H1 (cell line): ENCODE results near the gene LRRC4C.

Source experiments
- BCL11A ChIP-seq, 2 experiments: IDR thresholded peaks; one replicate each; pipeline ENCODE4 v1.6.1; 2011; ENCODE audit warnings: low read depth in 2 of 2, low read length in 2 of 2, mild to moderate bottlenecking in 2 of 2
- EP300 ChIP-seq, 2 experiments: IDR thresholded peaks; 1 replicate in 1 of 2; 2 replicates in 1 of 2; pipeline ENCODE4 v1.6.1; 2011 to 2012; ENCODE audit warnings: low read depth in 2 of 2, low read length in 2 of 2, mild to moderate bottlenecking in 2 of 2, borderline replicate concordance in 1 of 2, inconsistent platforms in 1 of 2, moderate library complexity in 1 of 2
- EZH2 ChIP-seq: fragments of 200-600 bp; sonication (generic); IDR thresholded peaks from 2 replicates; pipeline ENCODE4 v1.7.1; 2012; ENCODE audit warnings: low read depth, mild to moderate bottlenecking, moderate library complexity, low read length, inconsistent platforms; ENCODE audit not compliant: severe bottlenecking
- JUND ChIP-seq: IDR thresholded peaks from 2 replicates; pipeline ENCODE4 v1.6.1; 2011; ENCODE audit warnings: mild to moderate bottlenecking, improper control_type of control experiment, low read length
- KDM1A ChIP-seq: fragments of 200-600, 300-600 bp; sonication (generic); IDR thresholded peaks from 2 replicates; pipeline ENCODE4 v1.7.1; 2016; ENCODE audit warnings: mild to moderate bottlenecking, low read length, borderline replicate concordance
- POLR2A ChIP-seq, 2 experiments: IDR thresholded peaks; 1 replicate in 1 of 2; 2 replicates in 1 of 2; pipeline ENCODE4 v1.6.1; 2011; ENCODE audit warnings: low read depth in 2 of 2, low read length in 2 of 2, mild to moderate bottlenecking in 2 of 2; ENCODE audit errors: control extremely low read depth in 1 of 2
- RNF2 ChIP-seq: fragments of 200-900, 300-1000 bp; sonication (generic); IDR thresholded peaks from 2 replicates; pipeline ENCODE4 v1.7.1; 2016; ENCODE audit warnings: borderline replicate concordance, low read depth, mild to moderate bottlenecking, antibody characterized with exemption, low read length; ENCODE audit not compliant: poor library complexity, severe bottlenecking; ENCODE audit errors: missing control alignments
- SRF ChIP-seq: IDR thresholded peaks from 2 replicates; pipeline ENCODE4 v1.6.1; 2011; ENCODE audit warnings: mild to moderate bottlenecking, low read depth, low read length, moderate library complexity
- TAF1 ChIP-seq: IDR thresholded peaks from 2 replicates; pipeline ENCODE4 v1.6.1; 2011; ENCODE audit warnings: mild to moderate bottlenecking, low read depth, low read length
- TF ChIP-seq, protein P1 (sequence below), 3 experiments: IDR thresholded peaks; 1 replicate in 2 of 3; 2 replicates in 1 of 3; pipeline versions ENCODE4 v1.5.1 to v1.6.1; 2011; ENCODE audit warnings: low read length in 3 of 3, mild to moderate bottlenecking in 3 of 3, inconsistent platforms in 2 of 3, low read depth in 1 of 3, moderate library complexity in 1 of 3; ENCODE audit not compliant: insufficient read depth in 1 of 3; ENCODE audit errors: control extremely low read depth in 1 of 3

DNA sequence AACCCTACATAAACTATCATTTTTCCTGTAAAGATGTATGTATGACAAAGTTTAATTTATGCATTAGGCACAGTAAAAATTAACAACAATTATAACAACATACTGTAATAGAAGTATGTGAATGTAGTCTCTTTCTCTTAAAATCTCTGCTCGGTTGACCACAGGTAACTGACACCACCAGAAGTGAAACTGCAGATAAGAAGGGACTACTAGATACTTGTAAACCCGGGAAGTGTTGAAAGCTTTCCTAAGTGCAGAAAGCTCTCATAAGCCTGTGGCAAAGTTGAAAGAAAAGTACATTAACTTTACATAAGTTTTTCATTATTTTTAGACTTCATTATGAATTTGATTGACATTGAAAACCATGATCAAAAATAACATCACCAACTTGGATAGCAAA is 1173.3 kb downstream of the LRRC4C start:
- no peak for TF ChIP-seq BCL11A (IDR thresholded peaks at IDR 0.05; ENCODE audit: low read depth in 2 of 2, low read length in 2 of 2)
- TF ChIP-seq, protein P1, sequence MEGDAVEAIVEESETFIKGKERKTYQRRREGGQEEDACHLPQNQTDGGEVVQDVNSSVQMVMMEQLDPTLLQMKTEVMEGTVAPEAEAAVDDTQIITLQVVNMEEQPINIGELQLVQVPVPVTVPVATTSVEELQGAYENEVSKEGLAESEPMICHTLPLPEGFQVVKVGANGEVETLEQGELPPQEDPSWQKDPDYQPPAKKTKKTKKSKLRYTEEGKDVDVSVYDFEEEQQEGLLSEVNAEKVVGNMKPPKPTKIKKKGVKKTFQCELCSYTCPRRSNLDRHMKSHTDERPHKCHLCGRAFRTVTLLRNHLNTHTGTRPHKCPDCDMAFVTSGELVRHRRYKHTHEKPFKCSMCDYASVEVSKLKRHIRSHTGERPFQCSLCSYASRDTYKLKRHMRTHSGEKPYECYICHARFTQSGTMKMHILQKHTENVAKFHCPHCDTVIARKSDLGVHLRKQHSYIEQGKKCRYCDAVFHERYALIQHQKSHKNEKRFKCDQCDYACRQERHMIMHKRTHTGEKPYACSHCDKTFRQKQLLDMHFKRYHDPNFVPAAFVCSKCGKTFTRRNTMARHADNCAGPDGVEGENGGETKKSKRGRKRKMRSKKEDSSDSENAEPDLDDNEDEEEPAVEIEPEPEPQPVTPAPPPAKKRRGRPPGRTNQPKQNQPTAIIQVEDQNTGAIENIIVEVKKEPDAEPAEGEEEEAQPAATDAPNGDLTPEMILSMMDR (IDR thresholded peaks at IDR 0.05; ENCODE audit: control extremely low read depth in 1 of 3, insufficient read depth in 1 of 3, low read depth in 1 of 3, low read length in 3 of 3) = no peak
- no peak for TF ChIP-seq EZH2
- no peak for TF ChIP-seq KDM1A
- no peak for TF ChIP-seq POLR2A (IDR thresholded peaks at IDR 0.05; ENCODE audit: control extremely low read depth in 1 of 2, low read depth in 2 of 2, low read length in 2 of 2)
- no peak for TF ChIP-seq TAF1
- TF ChIP-seq SRF = no peak
- no peak for TF ChIP-seq JUND
- no peak for TF ChIP-seq RNF2
- no peak for TF ChIP-seq EP300 (IDR thresholded peaks at IDR 0.05; ENCODE audit: borderline replicate concordance in 1 of 2, low read depth in 2 of 2, low read length in 2 of 2)
